Endothelial cell (in vitro differentiated cells): ENCODE results near the gene ANGPTL3. TPM values are rescaled to one million over a fixed set of nuclear protein-coding genes. Genes with fewer than 3 reads are reported as not detected.

Experiments
- DNase-seq: peaks from one replicate; pipeline ENCODE4 v3.0.0; 2021; ENCODE audit warnings: low spot score
- H3K27ac Mint-ChIP-seq: one replicate; pipeline ENCODE4 v1.8.0; 2021; ENCODE audit warnings: mixed read lengths, inconsistent platforms; ENCODE audit not compliant: unreplicated experiment
- H3K27me3 Mint-ChIP-seq: one replicate; pipeline ENCODE4 v1.8.0; 2021; ENCODE audit warnings: mild to moderate bottlenecking, moderate library complexity, mixed read lengths, inconsistent platforms; ENCODE audit not compliant: unreplicated experiment
- H3K36me3 Mint-ChIP-seq: one replicate; pipeline ENCODE4 v1.8.0; 2021; ENCODE audit warnings: mild to moderate bottlenecking, low read depth, mixed read lengths, inconsistent platforms; ENCODE audit not compliant: unreplicated experiment
- H3K4me1 Mint-ChIP-seq: one replicate; pipeline ENCODE4 v1.8.0; 2021; ENCODE audit warnings: mild to moderate bottlenecking, mixed read lengths, inconsistent platforms; ENCODE audit not compliant: unreplicated experiment
- H3K4me3 Mint-ChIP-seq: one replicate; pipeline ENCODE4 v1.8.0; 2021; ENCODE audit warnings: mild to moderate bottlenecking, mixed read lengths, inconsistent platforms; ENCODE audit not compliant: unreplicated experiment
- H3K9me3 Mint-ChIP-seq: one replicate; pipeline ENCODE4 v1.8.0; 2021; ENCODE audit warnings: mixed read lengths, inconsistent platforms; ENCODE audit not compliant: unreplicated experiment
- CTCF ChIP-seq: fragments of 200-600 bp; sonication (generic); IDR thresholded peaks from one replicate; pipeline ENCODE4 v1.5.0; 2021; ENCODE audit warnings: antibody characterized with exemption; ENCODE audit not compliant: unreplicated experiment
- total RNA-seq: library from RNA; stranded (reverse); fragmentation: NEBNext Ultra II Directional; extraction: Animal tissue kit (Norgen Biotek cat#: 25700); gene quantifications from one replicate; pipeline ENCODE4 v1.2.1, GENCODE V29; 2021; ENCODE audit not compliant: unreplicated experiment

The ANGPTL3 gene
- total RNA-seq, 1 donor from 2014 or later = not detected

DNA sequence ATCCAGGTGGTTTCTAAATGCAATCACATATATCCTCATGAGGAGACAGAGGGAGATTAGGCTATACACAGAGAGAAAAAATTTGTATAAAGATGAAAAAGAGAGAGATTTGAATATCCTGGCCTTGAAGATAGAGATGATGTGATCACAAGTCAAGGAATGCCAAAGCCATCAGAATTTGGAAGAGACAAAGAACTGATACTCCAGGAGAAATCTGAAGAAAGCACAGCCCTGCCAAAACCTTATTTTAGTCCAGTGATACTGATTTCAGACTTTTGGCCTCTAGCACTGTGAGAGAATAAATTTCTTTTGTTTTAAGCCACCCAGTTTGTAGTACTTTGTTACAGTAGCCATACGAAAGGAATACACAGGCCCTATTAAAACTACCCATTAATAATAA, 57.4 kb downstream of the ANGPTL3 start:
- Mint-ChIP-seq H3K27ac (no peak overlapping the region), H3K36me3 (peaks cover 10% of the 10 kb centered on the region), H3K27me3 (peaks cover 2% of the 10 kb centered on the region), H3K4me3 (no peak overlapping the region), H3K4me1 (no peaks in the 10 kb centered on the region), H3K9me3 (no peaks in the 10 kb centered on the region)
- DNase-seq = no peak
- no peak for TF ChIP-seq CTCF

Other genes with a start within 250 kb of the ANGPTL3 start
- gene USP1, start 160.5 kb upstream of the ANGPTL3 start, total RNA-seq = 20.0 TPM
- gene DOCK7, start 90.9 kb downstream of the ANGPTL3 start, total RNA-seq = 28.0 TPM
- 7.3 TPM for gene ATG4C, start 186.6 kb downstream of the ANGPTL3 start, total RNA-seq